Measurements from ENCODE around the gene KCNJ5.

The KCNJ5 gene

GRCh38 chr11:128867277-128867676 lies 23.9 kb upstream of the KCNJ5 start, which contains the start of gene KCNJ1:
Gene KCNJ1, minus strand, starts transcription at chr11:128867296. Its CDS starts 27,053 bp downstream, at chr11:128840243.
- H3K4me3 Mint-ChIP-seq, result no peak within 1 kb of the TSS
- DNase-seq, result no peak
- peaks cover 30% of the 10 kb centered on the region for H3K27me3 Mint-ChIP-seq (ENCODE audit: low read depth, poor library complexity)
- H3K27ac Mint-ChIP-seq, result no peak within 1 kb of the TSS
- H3K36me3 Mint-ChIP-seq (ENCODE audit: low read depth), result no peaks in the 10 kb centered on the region
- no peak for TF ChIP-seq CTCF (IDR thresholded peaks at IDR 0.05)
- peaks cover 38% of the 10 kb centered on the region for H3K4me1 Mint-ChIP-seq
- H3K9me3 Mint-ChIP-seq, result no peaks in the 10 kb centered on the region

GRCh38 chr11:128868841-128869671 lies 22.1 kb upstream of the KCNJ5 start:
- Mint-ChIP-seq H3K27ac (no peak overlapping the region), H3K36me3 (ENCODE audit: low read depth) (no peaks in the 10 kb centered on the region), H3K27me3 (ENCODE audit: low read depth, poor library complexity) (peaks cover 36% of the 10 kb centered on the region), H3K4me3 (no peak overlapping the region), H3K4me1 (peaks cover 40% of the 10 kb centered on the region), H3K9me3 (no peaks in the 10 kb centered on the region)
- TF ChIP-seq CTCF (IDR thresholded peaks at IDR 0.05), result no peak
- DNase-seq, result no peak

GRCh38 chr11:128871168-128871610 lies 20.0 kb upstream of the KCNJ5 start:
- peaks cover 34% of the 10 kb centered on the region for H3K27me3 Mint-ChIP-seq (ENCODE audit: low read depth, poor library complexity)

GRCh38 chr11:128872094-128872493 lies 19.1 kb upstream of the KCNJ5 start:
- no peak for DNase-seq
- Mint-ChIP-seq H3K27me3 (ENCODE audit: low read depth, poor library complexity) (peaks cover 34% of the 10 kb centered on the region), H3K4me3 (peak overlapping the region; percentile 6), H3K4me1 (peaks cover 41% of the 10 kb centered on the region), H3K9me3 (no peaks in the 10 kb centered on the region), H3K27ac (no peak overlapping the region), H3K36me3 (ENCODE audit: low read depth) (no peaks in the 10 kb centered on the region)
- TF ChIP-seq CTCF (IDR thresholded peaks at IDR 0.05), result no peak

More at GRCh38 chr11:128871168-128871610, 20.0 kb upstream of the KCNJ5 start:
- no peak overlapping the region for H3K27ac Mint-ChIP-seq
- H3K9me3 Mint-ChIP-seq, result no peaks in the 10 kb centered on the region
- no peaks in the 10 kb centered on the region for H3K36me3 Mint-ChIP-seq (ENCODE audit: low read depth)
- no peak for TF ChIP-seq CTCF (IDR thresholded peaks at IDR 0.05)
- no peak for DNase-seq
- peaks cover 41% of the 10 kb centered on the region for H3K4me1 Mint-ChIP-seq
- H3K4me3 Mint-ChIP-seq, result no peak overlapping the region

GRCh38 chr11:128872594-128872993 lies 18.6 kb upstream of the KCNJ5 start:
- no peak for DNase-seq
- H3K4me1 Mint-ChIP-seq, result peaks cover 41% of the 10 kb centered on the region
- H3K27me3 Mint-ChIP-seq (ENCODE audit: low read depth, poor library complexity), result peaks cover 34% of the 10 kb centered on the region
- no peaks in the 10 kb centered on the region for H3K9me3 Mint-ChIP-seq
- H3K36me3 Mint-ChIP-seq (ENCODE audit: low read depth), result no peaks in the 10 kb centered on the region
- no peak overlapping the region for H3K27ac Mint-ChIP-seq
- TF ChIP-seq CTCF (IDR thresholded peaks at IDR 0.05), result no peak
- H3K4me3 Mint-ChIP-seq, result peak overlapping the region; percentile 6

GRCh38 chr11:128874427-128874826 lies 16.7 kb upstream of the KCNJ5 start:
- peaks cover 54% of the 10 kb centered on the region for H3K4me1 Mint-ChIP-seq
- no peak overlapping the region for H3K4me3 Mint-ChIP-seq

More at GRCh38 chr11:128874427-128874826, 16.7 kb upstream of the KCNJ5 start:
- DNase-seq, result no peak
- no peaks in the 10 kb centered on the region for H3K36me3 Mint-ChIP-seq (ENCODE audit: low read depth)
- no peak for TF ChIP-seq CTCF (IDR thresholded peaks at IDR 0.05)
- H3K27ac Mint-ChIP-seq, result no peak overlapping the region
- no peaks in the 10 kb centered on the region for H3K9me3 Mint-ChIP-seq
- peaks cover 34% of the 10 kb centered on the region for H3K27me3 Mint-ChIP-seq (ENCODE audit: low read depth, poor library complexity)

Data from nephron progenitor cell (in vitro differentiated cells).